C4-2B (cell line): ENCODE data around the gene ATF7.

Experiments used
- ZFX ChIP-seq: fragments of 450-650 bp; IDR thresholded peaks from 2 replicates; pipeline ENCODE4 v1.6.1; 2017
- TF ChIP-seq, protein P1 (sequence below): fragments of 450-650 bp; conservative IDR thresholded peaks from 2 replicates; pipeline ENCODE4 v1.5.1; 2017; ENCODE audit warnings: mild to moderate bottlenecking

DNA sequence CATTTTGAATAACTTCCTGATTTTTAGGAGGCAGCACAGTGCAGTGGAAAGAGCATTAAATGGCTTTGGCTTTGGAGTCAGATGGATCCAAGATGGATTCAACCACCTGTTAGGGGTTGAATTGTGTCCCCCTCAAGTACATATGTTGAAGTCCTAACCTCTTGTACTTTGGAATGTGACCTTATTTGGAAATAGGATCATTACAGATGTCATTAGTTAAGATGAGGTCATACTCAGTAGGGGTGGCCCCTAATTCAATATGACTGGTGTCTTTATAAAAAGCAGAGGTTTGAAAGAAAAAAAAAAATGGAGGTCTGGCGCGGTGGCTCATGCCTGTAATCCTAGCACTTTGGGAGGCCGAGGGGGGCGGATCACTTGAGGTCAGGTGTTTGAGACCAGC is 30.9 kb upstream of the ATF7 start:
- TF ChIP-seq, protein P1, sequence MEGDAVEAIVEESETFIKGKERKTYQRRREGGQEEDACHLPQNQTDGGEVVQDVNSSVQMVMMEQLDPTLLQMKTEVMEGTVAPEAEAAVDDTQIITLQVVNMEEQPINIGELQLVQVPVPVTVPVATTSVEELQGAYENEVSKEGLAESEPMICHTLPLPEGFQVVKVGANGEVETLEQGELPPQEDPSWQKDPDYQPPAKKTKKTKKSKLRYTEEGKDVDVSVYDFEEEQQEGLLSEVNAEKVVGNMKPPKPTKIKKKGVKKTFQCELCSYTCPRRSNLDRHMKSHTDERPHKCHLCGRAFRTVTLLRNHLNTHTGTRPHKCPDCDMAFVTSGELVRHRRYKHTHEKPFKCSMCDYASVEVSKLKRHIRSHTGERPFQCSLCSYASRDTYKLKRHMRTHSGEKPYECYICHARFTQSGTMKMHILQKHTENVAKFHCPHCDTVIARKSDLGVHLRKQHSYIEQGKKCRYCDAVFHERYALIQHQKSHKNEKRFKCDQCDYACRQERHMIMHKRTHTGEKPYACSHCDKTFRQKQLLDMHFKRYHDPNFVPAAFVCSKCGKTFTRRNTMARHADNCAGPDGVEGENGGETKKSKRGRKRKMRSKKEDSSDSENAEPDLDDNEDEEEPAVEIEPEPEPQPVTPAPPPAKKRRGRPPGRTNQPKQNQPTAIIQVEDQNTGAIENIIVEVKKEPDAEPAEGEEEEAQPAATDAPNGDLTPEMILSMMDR = no peak
- TF ChIP-seq ZFX = no peak
